H1 (cell line): ENCODE measurements around the gene TRIM59.

Source experiments
- ATF2 ChIP-seq: IDR thresholded peaks from 2 replicates; pipeline ENCODE4 v1.6.1; 2012; ENCODE audit warnings: low read length, inconsistent platforms
- CHD1 ChIP-seq: IDR thresholded peaks from 2 replicates; pipeline ENCODE4 v1.6.1; 2012; ENCODE audit warnings: low read depth, low read length, improper control_type of control experiment
- CTCF ChIP-seq, 3 experiments: IDR thresholded peaks; 1 replicate in 2 of 3; 2 replicates in 1 of 3; pipeline versions ENCODE4 v1.5.1 to v1.6.1; 2011; ENCODE audit warnings: low read length in 3 of 3, mild to moderate bottlenecking in 3 of 3, inconsistent platforms in 2 of 3, low read depth in 1 of 3, moderate library complexity in 1 of 3; ENCODE audit not compliant: insufficient read depth in 1 of 3; ENCODE audit errors: control extremely low read depth in 1 of 3
- POLR2AphosphoS5 ChIP-seq: IDR thresholded peaks from 2 replicates; pipeline ENCODE4 v1.6.1; 2011; ENCODE audit warnings: low read depth, low read length

GRCh38 chr3:160471892-160472291, 22.3 kb upstream of the TRIM59 start:
- TF ChIP-seq CTCF (IDR thresholded peaks at IDR 0.05; ENCODE audit: control extremely low read depth in 1 of 3, insufficient read depth in 1 of 3, low read depth in 1 of 3, low read length in 3 of 3) (no peak), ATF2 (no peak), POLR2AphosphoS5 (no peak), CHD1 (no peak)
